ENCODE results near the gene MYBBP1A. TPM values are rescaled to one million over a fixed set of nuclear protein-coding genes. Genes with fewer than 3 reads are reported as not detected.

Gene MYBBP1A
- total RNA-seq, 1 donor from 2014 or later, result 92.0 TPM

GRCh38 chr17:4594931-4595684 lies 39.9 kb upstream of the MYBBP1A start:
- H3K4me3 ChIP-seq (ENCODE audit: low read depth, low read length), result no peak overlapping the region
- no peak for DNase-seq (ENCODE audit: low read depth)
- H3K36me3 ChIP-seq (ENCODE audit: control insufficient read depth, insufficient read depth, low read length), result no peaks in the 10 kb centered on the region
- H3K27me3 ChIP-seq (ENCODE audit: control insufficient read depth, insufficient read depth, low read length), result peaks cover 30% of the 10 kb centered on the region
- peak; percentile 44 for TF ChIP-seq CTCF (IDR thresholded peaks at IDR 0.05; ENCODE audit: insufficient read depth, low read length, poor library complexity, severe bottlenecking)

GRCh38 chr17:4594406-4594805 lies 39.2 kb upstream of the MYBBP1A start:
- no peak overlapping the region for H3K4me3 ChIP-seq (ENCODE audit: low read depth, low read length)
- DNase-seq (ENCODE audit: low read depth), result no peak
- TF ChIP-seq CTCF (IDR thresholded peaks at IDR 0.05; ENCODE audit: insufficient read depth, low read length, poor library complexity, severe bottlenecking), result no peak
- H3K27me3 ChIP-seq (ENCODE audit: control insufficient read depth, insufficient read depth, low read length), result peaks cover 28% of the 10 kb centered on the region
- H3K36me3 ChIP-seq (ENCODE audit: control insufficient read depth, insufficient read depth, low read length), result no peaks in the 10 kb centered on the region

GRCh38 chr17:4593021-4593421 lies 37.8 kb upstream of the MYBBP1A start:
- H3K4me3 ChIP-seq (ENCODE audit: low read depth, low read length), result no peak overlapping the region
- TF ChIP-seq CTCF (IDR thresholded peaks at IDR 0.05; ENCODE audit: insufficient read depth, low read length, poor library complexity, severe bottlenecking), result no peak
- H3K36me3 ChIP-seq (ENCODE audit: control insufficient read depth, insufficient read depth, low read length), result no peaks in the 10 kb centered on the region
- no peak for DNase-seq (ENCODE audit: low read depth)
- peaks cover 36% of the 10 kb centered on the region for H3K27me3 ChIP-seq (ENCODE audit: control insufficient read depth, insufficient read depth, low read length)

GRCh38 chr17:4592240-4593005 lies 37.2 kb upstream of the MYBBP1A start:
- DNase-seq (ENCODE audit: low read depth), result no peak
- Histone ChIP-seq H3K4me3 (ENCODE audit: low read depth, low read length) (no peak overlapping the region), H3K27me3 (ENCODE audit: control insufficient read depth, insufficient read depth, low read length) (peaks cover 37% of the 10 kb centered on the region), H3K36me3 (ENCODE audit: control insufficient read depth, insufficient read depth, low read length) (no peaks in the 10 kb centered on the region)
- TF ChIP-seq CTCF (IDR thresholded peaks at IDR 0.05; ENCODE audit: insufficient read depth, low read length, poor library complexity, severe bottlenecking), result no peak

- H3K36me3 ChIP-seq (ENCODE audit: control insufficient read depth, insufficient read depth, low read length), result no peaks in the 10 kb centered on the region
- H3K27me3 ChIP-seq (ENCODE audit: control insufficient read depth, insufficient read depth, low read length), result peaks cover 36% of the 10 kb centered on the region
- no peak for DNase-seq (ENCODE audit: low read depth)
- H3K4me3 ChIP-seq (ENCODE audit: low read depth, low read length), result no peak overlapping the region
- TF ChIP-seq CTCF (IDR thresholded peaks at IDR 0.05; ENCODE audit: insufficient read depth, low read length, poor library complexity, severe bottlenecking), result no peak
Observed at GRCh38 chr17:4591529-4591928, 36.3 kb upstream of the MYBBP1A start.
